ENCODE results near the gene TENT4A. TPM values are rescaled to one million over a fixed set of nuclear protein-coding genes. Genes with fewer than 3 reads are reported as not detected.

TENT4A gene
- total RNA-seq, 1 experiment from 2014 or later = 3.3 TPM

GRCh38 chr5:6783787-6784186 is 70.6 kb downstream of the TENT4A start:
- in situ Hi-C loops (cut with HindIII; ENCODE audit: low sequenced_read_pairs) = no loop called here
- no peak for DNase-seq (ENCODE audit: low spot score)

- in situ Hi-C loops (cut with HindIII; ENCODE audit: low sequenced_read_pairs) = no loop called here
- no peak for DNase-seq (ENCODE audit: low spot score)
Measured at GRCh38 chr5:6784481-6784880, 71.2 kb downstream of the TENT4A start.

GRCh38 chr5:6785161-6785860 is 72.1 kb downstream of the TENT4A start:
- no peak for DNase-seq (ENCODE audit: low spot score)
- in situ Hi-C loops (cut with HindIII; ENCODE audit: low sequenced_read_pairs) = no loop called here

GRCh38 chr5:6785861-6786180 is 72.6 kb downstream of the TENT4A start:
- in situ Hi-C loops (cut with HindIII; ENCODE audit: low sequenced_read_pairs) = no loop called here
- DNase-seq (ENCODE audit: low spot score) = no peak

- in situ Hi-C loops (cut with HindIII; ENCODE audit: low sequenced_read_pairs) = no loop called here
- no peak for DNase-seq (ENCODE audit: low spot score)
Measured at GRCh38 chr5:6786786-6787495, 73.7 kb downstream of the TENT4A start.

DNA sequence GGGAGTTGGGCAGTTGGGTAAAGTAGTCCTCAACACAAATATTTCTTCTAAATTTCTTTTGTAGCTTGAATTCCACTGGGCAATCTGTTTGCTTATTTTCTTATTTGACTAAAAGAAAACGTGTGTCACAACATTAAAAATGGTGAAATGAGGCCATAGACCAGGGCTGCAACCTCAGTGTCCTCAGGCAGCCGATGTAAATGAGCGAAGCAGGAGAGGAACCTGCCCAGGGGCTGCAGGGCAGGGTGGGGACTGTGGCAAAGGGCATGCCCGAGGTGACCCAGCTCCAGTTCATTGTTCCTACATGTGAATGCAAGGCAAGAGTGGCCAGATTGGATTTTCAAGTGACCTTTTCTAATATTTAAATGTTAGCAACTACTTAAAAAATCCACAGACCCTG is 74.7 kb downstream of the TENT4A start:
- no peak for DNase-seq (ENCODE audit: low spot score)
- in situ Hi-C loops (cut with HindIII; ENCODE audit: low sequenced_read_pairs) = no loop called here

GRCh38 chr5:6788439-6788838 is 75.2 kb downstream of the TENT4A start:
- DNase-seq (ENCODE audit: low spot score) = no peak
- in situ Hi-C loops (cut with HindIII; ENCODE audit: low sequenced_read_pairs) = no loop called here

DNA sequence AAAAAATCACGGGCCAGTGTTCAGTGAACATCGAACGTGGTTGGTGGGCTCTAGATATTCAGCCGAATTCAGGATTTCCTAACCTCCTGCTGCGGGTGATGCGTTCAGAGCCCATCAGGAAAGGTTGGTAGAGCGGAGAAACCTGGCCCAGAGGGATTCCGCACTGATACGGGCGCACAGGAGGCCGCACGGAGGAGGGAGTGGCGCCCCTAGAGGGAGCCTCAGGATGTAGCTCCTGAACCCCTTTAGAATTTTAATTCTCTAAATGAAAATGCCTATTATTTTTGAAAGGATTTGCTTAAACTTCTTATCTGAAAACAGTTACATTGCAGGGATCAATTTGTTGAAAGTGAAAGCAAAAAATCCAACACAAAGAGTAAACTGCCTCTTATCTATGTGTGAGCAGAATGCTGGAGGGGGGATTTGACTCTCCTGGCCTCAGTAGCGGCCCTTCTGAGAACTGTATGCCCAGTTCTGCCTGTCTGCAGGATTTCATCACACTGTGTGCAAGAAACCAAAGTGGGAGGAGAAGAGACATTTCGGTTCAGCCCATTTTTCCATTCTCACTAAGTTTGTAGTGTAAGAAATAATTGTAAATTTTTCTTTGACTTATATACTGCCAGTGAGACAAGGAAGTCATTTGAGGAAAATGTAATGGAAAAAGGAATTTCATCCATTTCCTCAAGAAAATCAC is 75.9 kb downstream of the TENT4A start:
- DNase-seq (ENCODE audit: low spot score) = no peak
- in situ Hi-C loops (cut with HindIII; ENCODE audit: low sequenced_read_pairs) = no loop called here

GRCh38 chr5:6790346-6790865 is 77.2 kb downstream of the TENT4A start:
- DNase-seq (ENCODE audit: low spot score) = no peak
- in situ Hi-C loops (cut with HindIII; ENCODE audit: low sequenced_read_pairs) = no loop called here

DNA sequence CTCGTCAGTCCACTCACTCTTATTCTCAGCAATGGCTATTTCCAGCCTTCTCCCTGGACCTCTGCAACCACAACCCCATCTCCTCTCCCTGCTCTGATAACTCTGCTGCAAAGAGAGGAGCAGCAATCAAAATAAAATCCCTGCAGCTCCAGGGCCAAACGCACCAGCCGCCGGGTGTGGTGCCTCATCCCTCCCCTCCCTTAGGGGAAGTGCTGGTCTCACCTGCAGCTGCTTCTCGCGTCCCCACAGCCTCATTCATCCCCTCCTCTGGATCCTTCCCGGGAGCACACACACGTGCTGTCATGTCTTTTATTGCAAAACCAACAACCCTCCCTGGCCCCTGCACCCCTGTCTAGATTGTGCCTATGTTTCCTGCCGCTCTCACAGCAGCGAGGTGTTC is 77.8 kb downstream of the TENT4A start:
- no peak for DNase-seq (ENCODE audit: low spot score)
- in situ Hi-C loops (cut with HindIII; ENCODE audit: low sequenced_read_pairs) = no loop called here

DNA sequence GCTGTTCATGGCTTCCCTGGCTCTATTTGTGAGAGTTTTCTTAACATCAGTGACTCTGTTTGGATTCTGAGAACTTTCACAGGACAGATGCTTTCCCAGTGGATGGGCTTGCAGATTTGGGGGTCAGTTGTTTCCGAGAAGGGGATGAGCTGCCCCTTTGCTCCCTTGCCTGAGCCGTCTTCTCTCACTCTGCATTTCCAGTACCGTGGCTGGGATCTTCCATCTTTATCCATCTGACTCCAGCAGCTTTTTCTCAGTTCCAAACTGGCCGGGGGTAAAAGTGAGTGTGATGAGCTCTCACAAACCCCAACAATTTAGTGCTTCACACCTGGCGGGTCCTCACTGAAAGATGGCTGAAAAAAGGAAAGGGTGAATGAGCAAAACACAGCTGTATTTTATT is 79.1 kb downstream of the TENT4A start:
- in situ Hi-C loops (cut with HindIII; ENCODE audit: low sequenced_read_pairs) = no loop called here
- DNase-seq (ENCODE audit: low spot score) = no peak

- in situ Hi-C loops (cut with HindIII; ENCODE audit: low sequenced_read_pairs) = no loop called here
- DNase-seq (ENCODE audit: low spot score) = no peak
Measured at GRCh38 chr5:6792911-6793471, 79.8 kb downstream of the TENT4A start.

DNA sequence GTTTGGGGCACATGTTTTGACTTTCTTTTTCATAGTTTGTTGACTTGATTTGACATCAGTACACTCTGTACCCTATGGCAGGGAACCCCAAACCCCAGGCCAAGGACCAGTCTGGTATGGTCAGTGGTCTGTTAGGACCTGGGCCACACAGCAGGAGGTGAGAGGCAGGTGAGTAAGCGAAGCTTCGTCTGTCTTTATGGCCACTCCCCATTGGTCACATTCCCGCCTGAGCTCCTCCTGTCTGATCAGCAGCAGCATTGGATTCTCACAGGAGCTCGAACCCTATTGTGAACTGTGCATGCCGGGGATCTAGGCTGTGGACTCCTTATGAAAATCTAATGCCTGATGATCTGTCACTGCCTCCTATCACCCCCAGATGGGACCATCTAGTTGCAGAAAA is 88.0 kb downstream of the TENT4A start:
- no peak for DNase-seq (ENCODE audit: low spot score)
- in situ Hi-C loops (cut with HindIII; ENCODE audit: low sequenced_read_pairs) = no loop called here

- in situ Hi-C loops (cut with HindIII; ENCODE audit: low sequenced_read_pairs) = no loop called here
- DNase-seq (ENCODE audit: low spot score) = no peak
Measured at GRCh38 chr5:6803981-6804550, 90.8 kb downstream of the TENT4A start.

- DNase-seq (ENCODE audit: low spot score) = no peak
- in situ Hi-C loops (cut with HindIII; ENCODE audit: low sequenced_read_pairs) = no loop called here
Measured at GRCh38 chr5:6804766-6805501, 91.7 kb downstream of the TENT4A start.

GRCh38 chr5:6805841-6806240 is 92.6 kb downstream of the TENT4A start:
- DNase-seq (ENCODE audit: low spot score) = no peak
- in situ Hi-C loops (cut with HindIII; ENCODE audit: low sequenced_read_pairs) = no loop called here
